HG02870 (cell line): ENCODE data around the gene GLCCI1.
"Not testable (repeated sequence)": the region's sequence is repeated elsewhere in the genome, so short reads cannot be mapped to it uniquely, and the experiment has no call there.

Experiments used
- ATAC-seq: cut with Tn5 transposase; IDR thresholded peaks from one replicate; pipeline ENCODE4 v1.9.1; 2021; ENCODE audit warnings: mild to moderate bottlenecking, moderate library complexity; ENCODE audit not compliant: unreplicated experiment

GLCCI1 gene

DNA sequence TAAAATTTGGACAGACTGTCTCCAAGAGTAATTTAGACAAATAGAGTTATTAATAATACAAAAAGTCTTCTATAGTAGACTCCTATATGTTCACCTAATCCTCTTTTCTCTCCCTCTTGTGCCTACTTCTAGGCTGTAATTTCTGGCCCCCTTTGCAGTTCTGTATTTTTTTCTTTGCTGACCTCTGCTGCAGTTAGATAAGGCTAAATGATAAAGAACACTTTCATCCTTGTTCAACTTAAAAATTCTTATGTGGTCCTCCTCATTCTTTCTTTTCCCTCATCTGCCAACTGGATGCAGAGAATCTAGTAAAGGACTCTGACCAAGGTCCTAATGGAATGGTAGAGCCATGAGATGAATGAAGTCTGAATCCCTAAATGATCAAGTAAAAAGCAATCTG is 20.1 kb downstream of the GLCCI1 start:
- ATAC-seq, result no peak

GRCh38 chr7:7989133-7989532 is 20.5 kb downstream of the GLCCI1 start:
- ATAC-seq, result no peak

DNA sequence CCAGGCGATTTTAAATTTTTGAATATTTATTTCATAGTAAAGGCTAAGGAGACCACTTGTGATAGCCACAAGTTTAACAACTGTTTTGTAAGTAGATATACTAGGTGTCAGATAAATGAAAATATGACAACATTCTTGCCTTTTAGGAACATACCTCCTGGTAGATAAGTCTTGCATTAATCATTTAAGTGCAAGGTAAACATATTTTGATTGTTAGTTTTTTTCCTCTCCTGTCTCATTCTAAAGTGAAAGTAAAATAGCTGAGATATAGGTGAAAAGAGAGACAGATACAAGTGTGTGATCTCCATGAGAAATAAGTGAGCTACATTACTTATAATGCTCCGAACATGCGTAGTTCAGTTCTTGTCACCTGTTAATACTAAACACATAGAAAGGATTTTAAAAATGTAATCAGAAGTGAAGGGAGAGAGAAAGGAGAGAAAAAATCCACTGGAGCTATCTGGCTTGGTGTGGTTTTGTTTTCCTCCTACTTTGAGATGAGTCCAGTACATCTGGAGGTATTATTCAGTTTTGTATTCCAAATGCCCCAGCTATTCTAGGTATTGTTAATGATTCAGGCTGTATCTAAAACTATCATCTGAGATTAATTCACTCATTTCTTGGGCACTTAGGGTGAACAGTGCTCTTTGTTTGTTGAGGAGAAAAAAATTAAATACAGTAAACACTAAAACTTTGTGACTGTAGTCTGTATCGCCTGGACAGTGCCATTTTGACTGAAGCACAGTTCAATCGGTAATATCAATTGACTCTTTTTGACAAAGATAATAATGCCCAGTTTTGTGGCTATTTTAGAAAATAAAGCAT is 21.2 kb downstream of the GLCCI1 start:
- ATAC-seq, result no peak

DNA sequence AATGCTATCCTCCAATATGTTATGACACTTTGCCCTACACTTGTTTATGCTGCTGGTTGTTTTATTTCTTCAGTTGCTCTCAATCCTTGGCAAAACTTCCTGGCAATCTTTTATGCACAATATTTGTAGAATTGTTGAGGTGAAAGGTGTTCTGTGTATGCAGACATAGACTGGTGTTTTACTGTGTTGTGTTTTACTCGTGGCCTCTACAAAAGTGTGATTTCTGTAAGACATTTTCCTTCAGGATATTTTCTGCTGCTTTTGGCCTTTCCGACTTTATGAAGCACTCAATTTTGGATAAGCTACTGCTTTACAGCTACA is 21.8 kb downstream of the GLCCI1 start:
- ATAC-seq, result no peak

DNA sequence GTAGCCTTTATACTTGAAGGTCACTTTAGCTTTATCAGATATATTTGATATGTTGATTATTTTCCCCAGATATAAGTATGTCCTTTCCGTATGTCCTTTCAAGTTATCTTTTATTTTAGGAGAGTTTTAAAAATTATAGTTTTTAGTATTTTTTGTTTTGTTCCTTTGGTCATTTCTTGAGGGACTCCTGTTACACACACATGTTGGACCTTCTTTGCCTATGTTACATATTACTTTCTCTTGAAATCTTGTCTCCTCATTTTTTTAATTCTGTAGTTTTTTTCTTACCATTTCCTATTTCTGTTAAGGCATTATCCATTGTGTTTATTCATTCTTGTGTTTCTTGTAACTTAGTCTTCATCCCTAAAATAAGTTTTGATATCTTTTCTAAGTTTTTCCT is 23.9 kb downstream of the GLCCI1 start:
- no peak for ATAC-seq

GRCh38 chr7:7995348-7995747 is 26.8 kb downstream of the GLCCI1 start:
- not testable (repeated sequence) for ATAC-seq

DNA sequence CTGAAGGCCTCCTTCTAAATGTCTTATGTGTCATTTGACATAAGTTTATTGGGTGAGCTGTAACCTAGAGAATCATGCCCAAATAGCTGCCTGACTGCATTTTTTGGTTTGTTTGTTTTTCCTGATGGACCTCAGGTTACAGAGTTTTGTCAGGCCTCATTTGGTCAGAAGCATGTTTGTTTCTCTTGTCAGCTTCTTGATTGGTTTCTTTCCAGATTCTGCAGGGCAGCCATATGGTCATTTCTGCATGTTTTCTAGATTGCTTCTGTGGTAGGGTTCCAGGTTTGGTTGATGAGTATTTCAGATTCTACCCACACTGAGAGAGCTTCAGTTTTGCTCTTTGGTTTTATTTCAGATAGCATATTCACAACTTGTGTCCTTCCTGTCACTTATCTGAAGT is 28.0 kb downstream of the GLCCI1 start:
- peak; percentile 59 for ATAC-seq

GRCh38 chr7:8000315-8000941 is 31.8 kb downstream of the GLCCI1 start:
- no peak for ATAC-seq

- no peak for ATAC-seq
Observed at GRCh38 chr7:8003077-8003476, 34.5 kb downstream of the GLCCI1 start.

GRCh38 chr7:8005279-8005678 is 36.7 kb downstream of the GLCCI1 start:
- no peak for ATAC-seq

GRCh38 chr7:8014399-8014798 is 45.8 kb downstream of the GLCCI1 start:
- no peak for ATAC-seq

- ATAC-seq, result no peak
Observed at GRCh38 chr7:8015100-8015745, 46.6 kb downstream of the GLCCI1 start.

GRCh38 chr7:8015746-8016120 is 47.1 kb downstream of the GLCCI1 start:
- ATAC-seq, result no peak

DNA sequence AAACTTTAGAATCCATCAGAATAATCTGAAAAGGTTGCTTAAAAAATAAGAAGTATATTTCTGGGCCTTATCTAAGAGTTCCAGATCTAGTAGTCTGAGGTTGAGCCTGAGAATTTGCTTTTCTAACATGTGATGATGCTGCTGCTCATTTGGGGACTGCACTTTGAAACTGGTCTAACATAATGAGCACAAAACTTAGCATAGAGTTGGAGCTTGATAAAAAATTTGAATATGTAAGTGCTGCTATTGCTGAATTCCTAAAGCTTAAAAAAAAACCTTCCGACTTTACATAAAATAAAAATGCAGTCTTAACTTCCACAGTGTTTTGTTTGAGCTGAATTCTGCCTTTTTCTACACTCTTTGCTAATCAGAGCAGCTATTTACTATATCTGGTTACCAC is 48.8 kb downstream of the GLCCI1 start:
- no peak for ATAC-seq

DNA sequence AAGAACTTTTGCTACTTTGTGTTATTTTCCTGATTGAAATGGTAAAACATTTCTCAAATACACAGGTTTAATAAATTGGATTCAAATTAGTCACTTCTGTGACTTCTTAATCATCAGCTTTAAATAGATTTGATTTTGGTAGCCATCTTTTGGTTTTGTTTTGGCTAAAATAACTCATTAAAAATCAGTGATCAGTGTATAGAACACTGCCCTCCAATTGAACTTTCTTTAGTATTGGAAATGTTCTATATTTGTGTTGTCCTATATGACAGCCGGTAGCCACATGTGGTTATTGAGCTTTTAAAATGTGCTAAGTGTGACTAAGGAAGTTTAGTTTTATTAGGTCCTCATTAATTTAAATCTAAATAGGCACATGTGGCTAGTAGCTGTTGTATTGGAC is 50.4 kb downstream of the GLCCI1 start:
- ATAC-seq, result peak; percentile 50

DNA sequence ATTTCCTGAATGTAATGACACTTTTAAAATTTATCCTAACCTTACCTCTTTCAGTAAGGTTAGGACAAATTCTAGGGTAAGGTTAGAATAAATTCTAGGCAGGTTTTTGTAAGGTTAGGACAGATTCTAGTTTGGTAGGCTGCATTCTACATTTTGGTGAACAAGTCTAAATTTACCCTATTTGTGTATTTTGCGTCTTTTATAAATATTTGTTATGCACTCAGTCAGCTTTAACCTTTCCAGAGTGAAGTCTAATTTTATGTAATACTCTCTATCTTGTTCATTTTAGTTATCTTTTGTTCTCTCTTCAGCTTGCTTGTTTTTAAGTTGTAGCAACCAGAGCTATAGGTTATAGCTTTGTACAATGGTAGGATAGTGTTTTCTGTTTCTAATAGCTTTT is 54.0 kb downstream of the GLCCI1 start:
- ATAC-seq, result no peak

DNA sequence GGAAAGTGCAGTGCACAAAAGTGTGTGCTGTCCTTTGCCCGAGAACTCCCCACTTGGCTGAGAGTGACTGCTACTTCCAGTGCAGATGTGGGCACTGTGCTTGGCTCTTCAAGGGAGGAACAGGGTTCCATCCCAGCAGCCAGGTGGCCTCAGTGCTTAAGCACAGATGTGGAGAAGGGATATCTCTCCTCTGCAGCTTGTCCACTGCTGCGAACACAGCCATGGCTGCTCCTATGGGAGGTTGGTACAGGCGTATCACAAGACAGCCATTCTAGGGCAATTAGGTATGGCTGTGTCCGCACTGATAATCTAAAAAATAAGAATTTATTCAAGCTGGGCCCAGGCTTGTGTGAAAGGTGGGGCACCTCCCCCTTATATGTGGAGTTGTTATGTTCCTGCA is 66.6 kb downstream of the GLCCI1 start:
- no peak for ATAC-seq

- no peak for ATAC-seq
Observed at GRCh38 chr7:8035647-8036518, 67.3 kb downstream of the GLCCI1 start.

DNA sequence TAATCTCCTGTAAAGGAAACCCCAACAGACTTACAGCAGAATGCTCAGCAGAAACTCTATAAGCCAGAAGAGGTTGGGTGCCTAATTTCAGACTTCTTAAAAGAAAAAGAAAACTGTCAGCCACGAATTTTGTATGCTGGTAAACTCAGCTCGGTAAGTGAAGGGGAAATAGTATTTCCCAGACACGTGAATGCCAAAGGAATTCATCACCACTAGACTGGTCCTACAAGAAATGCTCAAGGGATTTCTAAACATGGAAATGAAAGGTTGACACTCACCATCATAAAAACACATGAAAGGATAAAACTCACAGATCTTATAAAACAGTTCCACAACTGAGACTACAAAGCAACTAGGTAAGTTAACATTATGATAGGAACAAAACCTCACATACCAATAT is 68.6 kb downstream of the GLCCI1 start:
- no peak for ATAC-seq

DNA sequence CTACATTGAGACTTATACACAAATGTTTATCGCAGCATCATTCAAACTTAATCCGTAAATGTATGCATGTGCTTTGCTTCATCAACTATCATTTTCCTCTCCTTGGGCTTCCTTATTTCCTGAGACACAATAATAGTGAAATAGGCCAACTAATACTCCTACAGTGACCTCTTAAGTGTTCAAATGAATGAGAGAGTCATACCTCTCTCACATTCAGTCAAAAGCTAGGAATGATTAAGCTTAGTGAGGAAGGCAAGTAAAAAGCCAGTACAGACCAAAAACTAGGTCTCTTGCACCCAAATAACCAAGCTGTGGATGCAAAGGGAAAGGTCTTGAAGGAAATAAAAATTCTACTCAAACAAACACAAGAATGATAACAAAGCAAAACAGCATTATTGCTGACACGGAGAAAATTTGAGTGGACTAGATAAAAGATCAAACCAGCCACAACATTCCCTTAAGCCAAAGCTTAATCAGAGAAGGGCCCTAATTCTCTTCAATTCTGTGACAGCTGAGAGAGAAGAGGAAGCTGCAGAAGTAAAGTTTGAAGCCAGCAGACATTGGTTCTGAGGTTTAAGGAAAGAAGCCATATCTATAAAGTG is 72.3 kb downstream of the GLCCI1 start:
- no peak for ATAC-seq
